GM19238 (cell line): Measurements from ENCODE around the gene MPP4.

Experiments
- DNase-seq: peaks from one replicate; pipeline ENCODE4 v3.0.0; 2011; ENCODE audit warnings: low spot score; ENCODE audit not compliant: insufficient read length

Gene MPP4

DNA sequence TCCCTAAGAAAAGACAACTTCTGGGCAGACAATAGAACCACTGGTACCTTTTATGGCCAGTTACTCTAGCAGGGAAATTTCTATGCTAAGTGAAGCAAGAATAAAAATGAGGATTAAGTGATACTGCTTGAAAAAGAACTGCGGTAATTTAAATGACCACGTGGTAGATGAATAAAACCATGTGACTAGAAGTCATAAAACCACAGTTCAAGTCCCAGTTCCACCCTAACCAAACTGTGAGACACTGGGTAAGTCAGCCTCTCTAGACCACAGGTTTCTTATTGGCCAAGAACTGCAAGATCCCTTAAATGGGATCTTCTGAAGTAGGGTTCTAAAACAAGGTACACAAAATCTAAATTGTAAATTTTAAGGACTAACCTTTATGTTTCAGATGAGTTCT, 67.9 kb downstream of the MPP4 start:
- DNase-seq: no peak

DNA sequence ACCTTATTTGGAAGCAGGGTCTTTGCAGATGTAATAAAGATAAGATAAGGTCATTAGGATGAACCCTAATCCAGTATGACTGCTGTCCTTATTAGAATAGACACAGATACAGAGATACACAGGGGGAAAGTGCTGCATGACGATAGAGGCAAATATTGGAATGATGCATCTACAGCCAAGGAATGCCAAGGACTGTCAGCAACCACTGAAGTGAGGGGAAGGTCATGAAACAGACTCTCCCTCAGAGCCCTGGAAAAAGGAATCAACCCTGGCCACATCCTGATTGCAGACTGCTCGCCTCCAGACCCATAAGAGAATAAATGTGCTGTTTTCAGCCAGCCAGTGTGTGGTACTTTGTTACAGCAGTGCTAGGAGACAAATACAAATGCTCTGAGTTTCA, 69.9 kb downstream of the MPP4 start:
- DNase-seq: no peak

DNA sequence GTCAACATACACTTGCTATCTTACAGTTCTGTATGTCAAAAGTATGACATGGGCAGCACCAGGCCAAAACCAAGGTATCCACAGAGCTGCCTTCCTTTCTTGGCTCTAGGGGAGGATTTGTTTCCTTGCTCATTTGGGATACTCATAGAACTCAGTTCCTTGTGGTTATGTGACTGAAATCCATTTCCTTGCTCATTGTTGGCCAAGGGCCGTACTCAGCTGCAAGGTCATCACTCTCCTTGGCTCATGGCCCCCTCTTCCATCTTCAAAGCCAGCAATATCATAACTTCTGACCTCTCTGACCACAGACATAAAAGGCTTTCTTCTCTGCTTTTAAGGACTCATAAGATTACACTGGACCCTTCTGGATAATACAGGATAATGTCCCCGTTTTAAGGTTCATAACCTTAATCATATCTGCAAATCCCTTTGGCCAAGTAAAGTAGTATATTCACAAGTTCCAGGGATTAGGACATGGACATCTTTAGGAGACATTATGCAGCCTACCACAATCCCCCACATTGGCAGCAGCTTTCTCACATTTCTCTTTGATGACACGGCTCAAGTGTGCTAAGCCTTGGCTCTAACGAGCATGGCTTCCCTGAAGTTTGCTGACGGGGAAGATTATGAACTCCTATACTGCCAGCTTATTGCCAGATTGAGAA, 76.0 kb downstream of the MPP4 start:
- no peak for DNase-seq

DNA sequence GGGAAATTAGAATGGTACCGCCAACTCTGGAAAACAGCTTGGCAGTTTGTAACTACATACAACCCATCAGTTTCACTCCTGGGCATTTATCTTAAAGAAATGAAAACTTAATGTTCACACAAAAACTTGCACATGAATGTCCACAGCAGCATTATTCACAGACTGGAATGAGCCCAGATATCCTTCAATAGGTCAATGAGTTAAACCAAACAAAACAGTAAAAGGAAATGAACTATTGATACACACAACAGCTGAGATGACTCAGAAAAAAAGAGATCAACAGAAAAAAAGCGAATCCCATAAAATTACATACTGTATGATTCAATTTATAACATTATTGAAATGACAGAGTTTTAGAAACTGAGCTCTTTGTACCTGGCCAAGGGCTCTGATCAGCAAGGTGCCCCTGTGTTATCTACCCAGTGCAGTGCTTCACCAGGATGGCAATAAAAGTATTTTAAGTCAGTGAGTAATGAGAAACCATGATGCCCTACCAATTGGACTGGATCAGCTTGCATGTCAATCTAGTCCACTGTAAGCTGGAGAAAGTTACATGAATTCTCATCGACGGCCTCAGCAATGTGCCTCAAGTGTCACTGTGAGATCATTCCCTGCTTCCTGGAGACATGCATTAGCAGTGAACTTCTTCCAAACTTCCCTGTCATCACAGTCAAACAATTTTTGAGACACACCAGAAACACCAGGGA, 77.0 kb downstream of the MPP4 start:
- no peak for DNase-seq

DNA sequence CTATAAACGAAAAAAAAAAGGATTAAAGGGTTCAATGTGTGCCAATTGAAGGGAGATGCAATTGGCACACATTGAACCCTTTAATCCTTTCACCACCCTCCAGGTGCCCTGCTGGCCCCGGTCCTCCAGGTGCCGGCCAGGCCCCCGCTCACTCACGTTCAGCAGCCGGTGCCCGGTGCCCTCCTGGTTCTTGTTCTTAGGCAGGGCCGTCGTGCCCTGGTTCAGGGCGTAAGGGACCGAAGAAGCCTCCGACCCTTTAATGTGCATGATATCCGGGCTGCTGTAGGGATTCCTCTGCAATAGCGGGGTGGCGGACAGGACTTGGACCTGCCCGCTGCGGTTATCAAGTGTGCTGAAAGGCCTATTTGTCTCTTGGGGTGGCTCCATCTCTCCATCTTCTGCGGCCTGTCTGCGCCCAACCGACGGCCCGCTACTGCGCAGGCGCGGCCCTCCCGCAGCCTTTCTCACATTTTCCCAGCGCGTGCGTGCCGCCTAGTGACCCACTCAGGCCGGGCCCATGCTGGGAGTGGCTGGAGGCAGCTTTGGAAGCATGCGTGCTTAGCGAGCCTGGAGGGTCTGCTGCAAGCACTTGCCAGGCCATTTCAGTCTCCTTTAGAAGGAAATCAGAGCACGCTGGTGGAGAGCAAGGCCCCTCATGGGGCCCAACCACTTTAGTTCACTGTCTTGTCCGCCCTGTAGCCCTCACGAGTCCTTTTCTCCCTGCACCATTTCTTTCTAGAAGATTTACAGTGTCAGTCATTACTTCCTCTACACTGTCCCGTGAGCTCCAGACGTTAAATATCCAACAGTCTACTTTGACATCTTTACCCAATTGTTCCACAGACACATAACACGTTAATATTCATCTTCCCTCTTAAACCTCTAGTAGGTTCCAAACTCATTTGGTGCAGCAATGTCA, 79.4 kb downstream of the MPP4 start:
- DNase-seq: no peak

DNA sequence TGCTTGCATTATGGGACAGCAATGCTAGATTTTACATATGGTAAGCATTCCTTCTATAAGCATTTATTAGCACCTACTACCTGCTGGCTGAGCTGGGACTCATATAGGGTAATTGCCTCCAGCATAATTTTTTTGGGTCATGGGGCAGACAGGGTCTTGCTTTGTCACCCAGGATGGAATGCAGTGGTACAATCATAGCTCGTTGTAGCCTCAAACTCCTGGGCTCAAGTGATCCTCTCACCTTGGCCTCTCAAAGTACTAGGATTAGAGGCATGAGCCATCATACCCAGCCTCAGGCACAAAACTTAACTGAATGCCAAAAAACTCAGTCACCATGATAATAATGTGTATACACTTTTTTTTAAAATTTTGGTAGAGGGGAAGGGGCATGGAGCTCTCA, 90.4 kb downstream of the MPP4 start:
- no peak for DNase-seq

DNA sequence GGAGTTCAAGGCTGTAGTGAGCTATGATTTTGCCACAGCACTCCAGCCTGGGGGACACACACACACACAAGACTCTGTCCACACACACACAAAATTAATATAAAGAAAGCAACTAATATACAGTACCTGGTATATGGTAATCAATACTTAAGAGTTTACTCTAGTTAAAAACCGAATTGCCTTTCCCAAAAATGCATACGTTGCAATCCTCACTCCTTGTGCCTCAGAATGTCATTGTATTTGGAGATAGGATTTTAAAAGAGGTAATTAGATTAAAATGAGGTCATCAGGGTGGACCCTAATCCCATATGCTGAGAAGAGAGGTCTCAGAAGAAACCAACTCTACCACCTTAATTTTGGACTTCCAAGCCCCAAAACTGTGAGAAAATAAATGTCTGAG, 90.9 kb downstream of the MPP4 start:
- no peak for DNase-seq

DNA sequence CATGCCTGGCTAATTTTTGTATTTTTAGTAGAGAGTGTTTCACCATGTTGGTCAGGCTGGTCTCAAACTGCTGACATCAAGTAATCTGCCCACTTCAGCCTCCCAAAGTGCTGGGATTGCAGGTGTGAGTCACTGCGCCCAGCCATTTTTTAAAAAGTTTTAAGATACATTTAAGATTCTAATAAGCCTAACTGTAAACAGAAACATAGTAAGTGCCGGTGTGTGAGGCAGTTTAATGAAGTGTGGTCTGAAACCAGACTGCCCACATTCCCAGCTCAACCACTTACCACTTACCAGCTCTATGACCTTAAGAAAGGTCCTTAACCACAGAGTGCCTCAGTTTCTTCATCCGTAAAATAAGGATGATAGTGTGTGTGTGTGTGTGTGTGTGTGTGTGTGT, 97.5 kb downstream of the MPP4 start:
- DNase-seq: no peak

DNA sequence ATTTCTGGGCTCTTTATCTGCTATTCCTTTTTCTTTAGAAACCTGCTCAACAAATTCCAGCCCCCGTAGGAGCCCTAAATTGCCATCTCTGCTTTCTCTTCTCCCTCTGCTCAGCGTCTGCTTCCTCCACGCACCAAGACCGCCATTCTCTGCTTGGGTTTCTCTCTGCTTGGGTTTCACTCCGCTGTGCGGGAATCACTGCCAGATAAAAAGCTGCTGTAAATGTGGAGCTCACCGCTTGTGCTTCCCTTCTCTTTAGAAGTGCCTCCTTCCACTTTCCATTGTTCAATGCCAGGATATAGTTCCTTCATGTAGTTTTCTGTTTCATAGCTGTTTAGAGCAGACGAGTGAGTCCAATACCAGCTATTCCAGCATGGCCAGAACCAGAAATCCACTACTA, 101.0 kb downstream of the MPP4 start:
- DNase-seq: no peak
